H1 (cell line): Measurements from ENCODE around the gene ANK3. TPM values are rescaled to one million over a fixed set of nuclear protein-coding genes. Genes with fewer than 3 reads are reported as not detected.

ENCODE experiments used
- CEBPB ChIP-seq: IDR thresholded peaks from 2 replicates; pipeline ENCODE4 v1.6.1; 2012; ENCODE audit warnings: low read depth, low read length
- TAF7 ChIP-seq: optimal IDR thresholded peaks from 2 replicates; pipeline ENCODE3; 2011; ENCODE audit warnings: low read depth, mild to moderate bottlenecking, inconsistent platforms, low read length, moderate library complexity, borderline replicate concordance
- polyA plus RNA-seq, 7 experiments: library from polyadenylated mRNA; depleted of rRNA in 3 of 7; stranded (reverse) in 5 of 7; unstranded in 2 of 7; fragments of >200 nt in 5 of 7; fragments of 200-250 nt in 2 of 7; gene quantifications; 1 replicate in 5 of 7; 2 replicates in 1 of 7; 4 replicates in 1 of 7; pipeline versions ENCODE4 v1.2.1 to v1.2.3, GENCODE V29; 2011 to 2013; ENCODE audit warnings: missing spikeins in 2 of 7, mixed read lengths in 2 of 7
- total RNA-seq: library from RNA; stranded (reverse); fragmentation: NEBNext Ultra II Directional; extraction: Animal tissue kit (Norgen Biotek cat#: 25700); gene quantifications from 2 replicates; pipeline ENCODE4 v1.2.1, GENCODE V29; 2021

The ANK3 gene
- total and polyA plus RNA-seq, 2 of the 8 experiments (the other 6 are each of a cell fraction or from before 2014, with no cell fraction given), result 18.1 to 67.9 TPM

- no peak for TF ChIP-seq CEBPB
- no peak for TF ChIP-seq TAF7
These were observed 49.9 kb downstream of the ANK3 start (continued) for GRCh38 chr10:60339757-60340156.
